T follicular helper cell (primary cell): ENCODE measurements around the gene CYLD.
A peak's percentile ranks its signal among the peaks of the same experiment; 100 is the strongest.

ENCODE experiments used
- DNase-seq: peaks from one replicate; pipeline ENCODE4 v3.0.0-alpha.2; 2020; ENCODE audit warnings: low read depth
- total RNA-seq, 2 experiments: gene quantifications; one replicate each; lab custom pipeline; 2026; lab: John Stamatoyannopoulos, UW

The CYLD gene
- total RNA-seq, result 748 to 1,037 reads per million in 2 experiments

GRCh38 chr16:50741781-50742575, at the start of gene CYLD:
Gene CYLD, plus strand, starts transcription at chr16:50742086. Its CDS starts 7,613 bp downstream, at chr16:50749699.
- DNase-seq, result peak; percentile 100

DNA sequence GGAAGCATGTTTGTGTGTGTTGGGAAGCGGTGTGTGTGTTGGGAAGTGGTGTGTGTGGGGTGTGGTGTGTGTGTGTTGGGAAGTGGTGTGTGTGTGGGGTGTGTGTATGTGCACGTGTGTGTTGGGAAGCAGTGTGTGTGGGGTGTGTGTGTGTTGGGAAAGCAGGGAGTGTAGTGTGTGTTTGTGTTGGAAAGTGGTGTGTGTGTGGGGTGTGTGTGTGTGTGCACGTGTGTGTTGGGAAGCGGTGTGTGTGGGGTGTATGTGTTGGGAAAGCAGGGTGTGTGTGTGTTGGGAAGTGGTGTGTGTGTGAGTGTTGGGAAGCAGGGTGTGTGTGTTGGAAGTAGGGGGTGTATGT, 49.3 kb upstream of the CYLD start:
- DNase-seq, result no peak

DNA sequence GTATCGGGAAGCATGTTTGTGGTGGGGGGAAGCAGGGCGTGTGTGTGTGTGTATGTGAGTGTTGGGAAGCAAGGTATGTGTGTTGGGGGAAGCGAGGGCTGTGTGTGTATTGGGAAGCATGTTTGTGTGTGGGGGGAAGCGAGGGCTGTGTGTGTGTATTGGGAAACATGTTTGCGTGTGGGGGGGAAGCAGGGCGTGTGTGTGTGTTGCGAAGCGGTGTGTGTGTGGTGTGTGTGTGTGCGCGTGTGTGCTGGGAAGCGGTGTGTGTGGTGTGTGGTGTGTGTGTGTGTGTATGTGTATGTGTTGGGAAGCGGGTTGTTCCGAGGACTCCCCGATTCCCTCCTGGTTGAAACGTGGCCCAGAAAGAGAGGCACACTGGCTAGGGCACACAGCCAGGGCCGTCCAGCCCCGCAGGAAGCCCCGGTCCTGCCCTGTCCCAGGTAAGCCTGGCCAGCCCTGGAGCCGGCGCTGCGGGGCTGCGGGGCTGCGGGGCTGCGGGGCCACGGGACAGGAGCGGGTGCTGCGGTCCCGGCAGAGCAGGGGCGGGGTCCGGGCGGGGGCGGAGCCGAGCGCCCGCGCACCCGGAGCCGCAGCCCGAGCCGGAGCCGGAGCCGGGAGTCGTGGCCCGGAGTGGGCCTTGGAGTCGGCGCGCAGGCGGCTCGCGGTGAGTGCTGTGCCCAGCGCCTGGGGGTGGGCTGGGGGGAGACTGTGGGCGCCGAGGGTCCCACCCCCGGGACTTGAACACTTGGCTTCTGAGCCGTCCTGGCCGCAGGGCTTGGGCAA, 48.7 kb upstream of the CYLD start, which contains the start of gene NOD2:
TSS of gene NOD2 (plus strand) at position 608 of the 783 bp plus-strand sequence. CDS start 5,890 bp downstream, outside the sequence.
- DNase-seq, result peak; percentile 29

GRCh38 chr16:50694206-50694605, 47.7 kb upstream of the CYLD start:
- no peak for DNase-seq

GRCh38 chr16:50695017-50696000, 46.6 kb upstream of the CYLD start:
- no peak for DNase-seq

GRCh38 chr16:50696126-50696525, 45.8 kb upstream of the CYLD start:
- DNase-seq, result no peak

GRCh38 chr16:50696575-50697420, 45.1 kb upstream of the CYLD start:
- DNase-seq, result peak; percentile 43

DNA sequence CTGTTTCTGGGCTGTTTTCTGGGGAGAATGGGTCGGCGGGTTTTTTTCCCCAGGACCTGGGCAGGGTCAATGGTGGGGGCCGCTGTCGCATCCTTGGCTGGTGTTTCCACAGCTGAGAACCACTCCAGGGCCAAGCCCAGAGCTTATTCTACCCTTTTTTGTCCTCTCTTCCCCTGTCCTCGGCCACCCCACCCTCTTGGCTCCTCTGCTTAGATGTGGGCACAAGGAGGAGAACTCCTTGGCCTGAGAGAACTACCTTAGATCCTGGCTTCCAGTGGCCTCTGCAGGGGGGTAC, 44.5 kb upstream of the CYLD start:
- DNase-seq, result no peak

GRCh38 chr16:50697881-50698767, 43.8 kb upstream of the CYLD start:
- DNase-seq, result no peak

- no peak for DNase-seq
Measured at GRCh38 chr16:50699326-50700159, 42.3 kb upstream of the CYLD start.

GRCh38 chr16:50702725-50703124, 39.2 kb upstream of the CYLD start:
- no peak for DNase-seq

GRCh38 chr16:50704245-50704644, 37.6 kb upstream of the CYLD start:
- DNase-seq, result no peak

DNA sequence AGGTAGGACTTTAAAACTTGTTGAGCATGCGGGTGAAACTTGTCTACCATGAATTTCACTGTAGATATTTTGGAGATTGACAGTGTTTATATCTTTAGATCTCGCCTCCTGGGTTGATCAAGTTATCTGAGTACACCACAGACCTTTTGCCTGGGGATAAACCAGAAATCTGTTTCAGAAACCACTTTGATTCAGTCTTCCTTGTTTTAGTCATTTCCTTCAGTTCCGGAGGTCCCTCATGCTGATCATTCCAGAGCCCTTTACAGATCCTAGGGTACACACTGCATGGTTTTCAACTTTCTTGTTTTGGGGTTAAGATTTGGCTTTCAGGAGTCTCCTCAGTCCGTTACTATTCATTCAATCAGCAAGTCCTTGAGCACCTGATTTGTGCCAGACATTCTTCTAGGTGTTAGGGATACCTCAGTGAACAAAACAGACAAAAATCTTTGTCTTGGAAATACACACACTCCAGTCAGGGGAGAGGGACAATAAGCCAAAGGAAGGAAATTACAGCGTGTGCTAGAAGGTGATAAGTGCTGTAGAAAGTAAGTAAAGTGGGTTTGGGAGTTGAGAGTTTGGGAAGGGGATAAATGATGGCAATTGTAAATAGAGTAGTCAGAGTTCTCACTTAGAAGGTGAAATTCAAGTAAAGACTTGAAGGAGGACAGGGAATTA, 36.3 kb upstream of the CYLD start:
- no peak for DNase-seq

GRCh38 chr16:50706250-50706649, 35.6 kb upstream of the CYLD start:
- DNase-seq, result no peak

DNA sequence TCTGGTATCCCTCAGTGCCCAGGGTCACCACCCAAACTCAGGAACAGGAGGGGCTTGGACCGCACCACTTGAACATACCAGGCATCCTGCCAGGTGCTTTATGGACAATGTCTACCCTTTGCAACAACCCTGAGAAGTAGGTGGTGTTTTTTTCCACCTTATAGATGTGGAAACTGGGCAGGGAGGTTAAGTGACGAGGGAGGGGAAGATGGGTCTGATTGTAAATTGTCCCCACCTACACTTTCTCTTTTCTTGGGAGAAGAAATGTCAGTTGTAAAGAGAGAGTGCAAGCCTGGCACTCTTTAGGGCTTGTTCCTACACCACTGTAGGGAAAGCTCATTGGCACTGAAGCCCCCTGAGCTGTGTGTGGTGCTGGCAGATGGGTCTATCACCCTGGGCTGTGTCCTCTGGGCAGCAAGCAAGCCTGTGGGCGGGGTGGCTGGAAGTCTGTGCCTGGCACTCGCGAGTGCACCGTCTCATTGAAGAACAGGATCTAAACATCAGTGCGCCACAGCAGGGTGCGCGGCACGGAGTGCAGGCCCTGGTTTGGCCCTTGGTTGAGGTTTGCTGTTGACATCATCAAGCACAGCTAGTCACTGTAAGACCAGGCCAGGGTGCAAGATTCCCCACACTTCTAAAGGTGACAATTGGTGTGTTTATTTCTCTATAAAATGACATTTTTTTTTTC, 33.4 kb upstream of the CYLD start:
- no peak for DNase-seq

- no peak for DNase-seq
Measured at GRCh38 chr16:50709061-50709684, 32.7 kb upstream of the CYLD start.

DNA sequence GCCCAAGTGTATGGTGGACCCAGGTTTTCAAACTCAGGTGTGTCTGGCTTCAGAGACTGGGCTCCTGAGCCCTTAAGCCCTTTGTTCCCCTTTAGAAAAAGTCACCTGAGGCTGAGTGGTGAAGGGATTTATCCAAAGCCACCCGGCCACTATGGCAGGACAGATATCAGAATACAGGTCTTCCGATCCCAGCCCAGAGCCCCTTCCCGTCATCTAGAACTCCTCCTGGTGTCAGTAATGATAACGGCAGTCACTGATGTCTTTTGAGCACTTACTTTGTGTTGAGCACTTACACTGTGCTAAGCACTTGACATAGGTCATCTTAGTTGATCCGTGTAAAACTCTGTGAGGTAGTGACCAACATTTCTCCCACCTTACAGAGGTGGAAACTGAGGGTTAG, 31.9 kb upstream of the CYLD start:
- DNase-seq, result no peak

- DNase-seq, result no peak
Measured at GRCh38 chr16:50711040-50711439, 30.8 kb upstream of the CYLD start.
